Thymus (tissue), 11 donors: Measurements from ENCODE around the gene CTNNA2. TPM values are rescaled to one million over a fixed set of nuclear protein-coding genes. Genes with fewer than 3 reads are reported as not detected.

Experiments
- DNase-seq, 9 donors: peaks; one replicate each; pipeline ENCODE4 v3.0.0-alpha.2; 2013; ENCODE audit warnings: low spot score in 9 of 9, low read depth in 6 of 9, missing footprints in 1 of 9
- H3K27ac ChIP-seq, 2 donors: one replicate each; pipeline ENCODE4 v1.5.1; 2013; ENCODE audit warnings: control low read depth in 1 of 2, low read depth in 1 of 2, low read length in 1 of 2, mild to moderate bottlenecking in 1 of 2, moderate library complexity in 1 of 2
- H3K27me3 ChIP-seq, 2 donors: one replicate each; pipeline ENCODE4 v1.5.1; 2013; ENCODE audit warnings: low read length in 1 of 2; ENCODE audit not compliant: control insufficient read depth in 2 of 2, insufficient read depth in 1 of 2
- H3K36me3 ChIP-seq, 2 donors: one replicate each; pipeline ENCODE4 v1.5.1; 2013; ENCODE audit warnings: low read length in 1 of 2, mild to moderate bottlenecking in 1 of 2, moderate library complexity in 1 of 2; ENCODE audit not compliant: control insufficient read depth in 2 of 2, insufficient read depth in 2 of 2
- H3K4me1 ChIP-seq, 2 donors: one replicate each; pipeline ENCODE4 v1.5.1; 2013; ENCODE audit warnings: low read length in 2 of 2; ENCODE audit not compliant: control insufficient read depth in 2 of 2, insufficient read depth in 2 of 2
- H3K4me3 ChIP-seq, 2 donors: one replicate each; pipeline ENCODE4 v1.5.1; 2013; ENCODE audit warnings: low read length in 2 of 2, control low read depth in 1 of 2, mild to moderate bottlenecking in 1 of 2
- H3K9me3 ChIP-seq, 2 donors: one replicate each; pipeline ENCODE4 v1.5.1; 2013; ENCODE audit warnings: low read length in 1 of 2, mild to moderate bottlenecking in 1 of 2; ENCODE audit not compliant: control insufficient read depth in 2 of 2, insufficient read depth in 1 of 2
- WGBS: extraction: QIAGEN DNeasy Blood & Tissue Kit; methylation state at CpG from one replicate; pipeline ENCODE4 v1.1.7; 2013; 5-methylcytosine and 5-hydroxymethylcytosine counted together
- polyA plus RNA-seq: library from polyadenylated mRNA; stranded (reverse); fragments of 200-250 nt; gene quantifications from one replicate; pipeline ENCODE4 v1.2.3, GENCODE V29; 2013
- total RNA-seq: library from RNA; stranded (reverse); fragments of 120-200 nt; gene quantifications from one replicate; pipeline ENCODE4 v1.2.4, GENCODE V29; 2013
- donor health status: healthy.

Gene CTNNA2
- total and polyA plus RNA-seq, 2 donors: 0.16 to 0.19 TPM

- Histone ChIP-seq H3K27ac (no peak overlapping the region), H3K4me1 (no peaks in the 10 kb centered on the region), H3K36me3 (no peaks in the 10 kb centered on the region), H3K9me3 (no peaks in the 10 kb centered on the region), H3K27me3 (no peaks in the 10 kb centered on the region), H3K4me3 (no peak overlapping the region)
- WGBS: 47% methylated on average over 5 of the region's 5 CpGs
- no peak for DNase-seq
Measured at GRCh38 chr2:79627237-79627636, 114.4 kb downstream of the CTNNA2 start.

GRCh38 chr2:79630060-79630459, 117.2 kb downstream of the CTNNA2 start:
- Histone ChIP-seq H3K27ac (no peak overlapping the region), H3K36me3 (no peaks in the 10 kb centered on the region), H3K4me3 (no peak overlapping the region), H3K27me3 (no peaks in the 10 kb centered on the region), H3K9me3 (no peaks in the 10 kb centered on the region), H3K4me1 (no peaks in the 10 kb centered on the region)
- DNase-seq: no peak
- WGBS: 91% methylated on average over 3 of the region's 3 CpGs

- Histone ChIP-seq H3K4me3 (no peak overlapping the region), H3K9me3 (no peaks in the 10 kb centered on the region), H3K27me3 (no peaks in the 10 kb centered on the region), H3K36me3 (no peaks in the 10 kb centered on the region), H3K4me1 (no peaks in the 10 kb centered on the region), H3K27ac (no peak overlapping the region)
- no peak for DNase-seq
- 87% methylated on average over 7 of the region's 7 CpGs for WGBS
Measured at GRCh38 chr2:79630972-79631557, 118.2 kb downstream of the CTNNA2 start.

GRCh38 chr2:79638410-79638809, 125.6 kb downstream of the CTNNA2 start:
- H3K36me3 ChIP-seq: no peaks in the 10 kb centered on the region
- no peak for DNase-seq
- H3K4me1 ChIP-seq: no peaks in the 10 kb centered on the region
- H3K9me3 ChIP-seq: no peaks in the 10 kb centered on the region
- 90% methylated on average over 3 of the region's 3 CpGs for WGBS
- H3K27me3 ChIP-seq: no peaks in the 10 kb centered on the region
- no peak overlapping the region for H3K27ac ChIP-seq
- no peak overlapping the region for H3K4me3 ChIP-seq

GRCh38 chr2:79638954-79639353, 126.1 kb downstream of the CTNNA2 start:
- Histone ChIP-seq H3K9me3 (no peaks in the 10 kb centered on the region), H3K4me1 (no peaks in the 10 kb centered on the region), H3K27ac (no peak overlapping the region), H3K27me3 (no peaks in the 10 kb centered on the region), H3K4me3 (no peak overlapping the region), H3K36me3 (no peaks in the 10 kb centered on the region)
- whole genome bisulfite sequencing: 64% methylated on average over 2 of the region's 2 CpGs
- no peak for DNase-seq

- no peaks in the 10 kb centered on the region for H3K9me3 ChIP-seq
- H3K4me1 ChIP-seq: no peaks in the 10 kb centered on the region
- no peak for DNase-seq
- H3K27ac ChIP-seq: no peak overlapping the region
- no peak overlapping the region for H3K4me3 ChIP-seq
- no peaks in the 10 kb centered on the region for H3K27me3 ChIP-seq
- H3K36me3 ChIP-seq: no peaks in the 10 kb centered on the region
- 56% methylated on average over 2 of the region's 2 CpGs for WGBS
Measured at GRCh38 chr2:79640001-79640400, 127.2 kb downstream of the CTNNA2 start.

GRCh38 chr2:79649531-79649930, 136.7 kb downstream of the CTNNA2 start:
- H3K9me3 ChIP-seq: no peaks in the 10 kb centered on the region
- no peak overlapping the region for H3K4me3 ChIP-seq
- WGBS: 98% methylated on average over 3 of the region's 3 CpGs
- H3K4me1 ChIP-seq: no peaks in the 10 kb centered on the region
- H3K27ac ChIP-seq: no peak overlapping the region
- no peaks in the 10 kb centered on the region for H3K27me3 ChIP-seq
- no peak for DNase-seq
- H3K36me3 ChIP-seq: no peaks in the 10 kb centered on the region

- H3K27me3 ChIP-seq: no peaks in the 10 kb centered on the region
- DNase-seq: no peak
- H3K4me1 ChIP-seq: no peaks in the 10 kb centered on the region
- H3K36me3 ChIP-seq: no peaks in the 10 kb centered on the region
- no peak overlapping the region for H3K4me3 ChIP-seq
- H3K9me3 ChIP-seq: no peaks in the 10 kb centered on the region
- H3K27ac ChIP-seq: no peak overlapping the region
Measured at GRCh38 chr2:79660557-79660956, 147.7 kb downstream of the CTNNA2 start.

GRCh38 chr2:79665091-79665490, 152.2 kb downstream of the CTNNA2 start:
- no peak overlapping the region for H3K27ac ChIP-seq
- peaks cover 0 to 6% of the 10 kb centered on the region in 2 donors for H3K9me3 ChIP-seq
- no peak for DNase-seq
- H3K27me3 ChIP-seq: no peaks in the 10 kb centered on the region
- H3K4me1 ChIP-seq: no peaks in the 10 kb centered on the region
- H3K4me3 ChIP-seq: no peak overlapping the region
- WGBS: 91% methylated on average over 2 of the region's 2 CpGs
- H3K36me3 ChIP-seq: no peaks in the 10 kb centered on the region

- no peaks in the 10 kb centered on the region for H3K27me3 ChIP-seq
- H3K9me3 ChIP-seq: peaks cover 0 to 9% of the 10 kb centered on the region in 2 donors
- H3K4me1 ChIP-seq: no peaks in the 10 kb centered on the region
- no peak overlapping the region for H3K27ac ChIP-seq
- WGBS: 91% methylated on average over 4 of the region's 4 CpGs
- no peaks in the 10 kb centered on the region for H3K36me3 ChIP-seq
- DNase-seq: no peak
- H3K4me3 ChIP-seq: no peak overlapping the region
Measured at GRCh38 chr2:79666430-79666829, 153.6 kb downstream of the CTNNA2 start.
